Prostate gland (tissue), 2 donors: Measurements from ENCODE around the gene SERPINE2. TPM values are rescaled to one million over a fixed set of nuclear protein-coding genes. Genes with fewer than 3 reads are reported as not detected.

Experiments used
- DNase-seq: peaks from one replicate; pipeline ENCODE4 v3.0.0-alpha.2; 2019; ENCODE audit warnings: low spot score
- H3K27ac ChIP-seq, 2 donors: fragments of 200-600 bp; sonication (generic); 2 replicates each; pipeline ENCODE4 v1.5.1; 2017 to 2019
- H3K27me3 ChIP-seq: fragments of 200-600 bp; sonication (generic); replicated peaks from 2 replicates; pipeline ENCODE4 v1.5.1; 2019; ENCODE audit not compliant: insufficient read depth
- H3K36me3 ChIP-seq, 2 donors: fragments of 200-600 bp; sonication (generic); 1 replicate in 1 of 2; 2 replicates in 1 of 2; pipeline versions ENCODE4 v1.5.1 to v1.8.1; 2017 to 2019
- H3K4me1 ChIP-seq: fragments of 200-600 bp; sonication (generic); replicated peaks from 2 replicates; pipeline ENCODE4 v1.5.1; 2019
- H3K4me3 ChIP-seq, 2 donors: fragments of 200-600 bp; sonication (generic); 2 replicates each; pipeline ENCODE4 v1.5.1; 2017 to 2019
- H3K9me3 ChIP-seq: fragments of 200-600 bp; sonication (generic); 2 replicates; pipeline ENCODE4 v1.5.1; 2017
- POLR2A ChIP-seq: fragments of 450-650 bp; IDR thresholded peaks from one replicate; pipeline ENCODE4 v1.6.1; 2016; ENCODE audit warnings: antibody characterized with exemption, mild to moderate bottlenecking
- POLR2AphosphoS5 ChIP-seq: sonication (generic); formaldehyde crosslinking; IDR thresholded peaks from one replicate; pipeline ENCODE4 v1.6.1; 2017; ENCODE audit warnings: antibody characterized with exemption
- WGBS: methylation state at CpG from one replicate; pipeline ENCODE4 v1.1.5; 2018; 5-methylcytosine and 5-hydroxymethylcytosine counted together
- intact Hi-C: fragments of 100-400 bp; cut with DNase I; formaldehyde crosslinking; loops from one replicate; pipeline ENCODE4 v1.14.2; 2022
- total RNA-seq, 2 donors: library from RNA; depleted of rRNA; stranded (reverse); fragments of >200 nt; gene quantifications; one replicate each; pipeline ENCODE4 v1.1.0, GENCODE V29; 2016
- TF ChIP-seq, protein P1 (sequence below), 4 experiments: fragments of 200-600 bp in 2 of 4; fragments of 450-650 bp in 2 of 4; sonication (generic) in 2 of 4; IDR thresholded peaks; 1 replicate in 3 of 4; 2 replicates in 1 of 4; pipeline ENCODE4 v1.5.1; 2016 to 2019; ENCODE audit warnings: antibody characterized with exemption in 4 of 4, mild to moderate bottlenecking in 2 of 4, moderate library complexity in 2 of 4

SERPINE2 gene
- total RNA-seq, 2 donors from 2014 or later, result 2.4 to 158 TPM

DNA sequence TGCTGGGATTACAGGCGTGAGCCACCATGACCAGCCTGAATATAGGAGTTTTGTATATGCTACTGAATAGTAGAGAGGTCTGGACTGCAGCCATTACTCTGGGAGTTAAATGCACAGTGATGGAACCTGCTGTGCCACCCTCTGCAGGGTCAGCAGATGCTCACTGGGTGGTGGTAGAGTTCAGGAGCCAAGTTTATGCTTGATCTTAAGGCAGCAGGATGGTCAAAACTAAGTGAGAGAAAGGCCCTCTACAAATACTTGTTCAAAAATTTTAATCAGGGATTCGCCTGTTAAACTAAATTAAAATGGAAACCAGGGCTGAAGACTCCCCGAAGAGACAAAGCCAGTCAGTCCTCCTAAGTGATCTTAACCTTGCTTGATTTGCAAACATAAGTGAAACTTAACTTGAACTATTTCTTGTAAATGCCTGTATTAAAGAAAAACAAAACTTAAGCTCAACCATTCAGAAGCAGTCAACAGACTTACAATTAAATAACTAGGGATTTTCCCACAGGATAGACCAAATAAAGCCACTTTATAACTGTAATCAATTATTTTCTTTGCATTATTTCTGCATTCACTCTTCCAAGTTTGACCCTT lies 89.7 kb downstream of the SERPINE2 start:
- no peaks in the 10 kb centered on the region for H3K36me3 ChIP-seq
- TF ChIP-seq, protein P1, sequence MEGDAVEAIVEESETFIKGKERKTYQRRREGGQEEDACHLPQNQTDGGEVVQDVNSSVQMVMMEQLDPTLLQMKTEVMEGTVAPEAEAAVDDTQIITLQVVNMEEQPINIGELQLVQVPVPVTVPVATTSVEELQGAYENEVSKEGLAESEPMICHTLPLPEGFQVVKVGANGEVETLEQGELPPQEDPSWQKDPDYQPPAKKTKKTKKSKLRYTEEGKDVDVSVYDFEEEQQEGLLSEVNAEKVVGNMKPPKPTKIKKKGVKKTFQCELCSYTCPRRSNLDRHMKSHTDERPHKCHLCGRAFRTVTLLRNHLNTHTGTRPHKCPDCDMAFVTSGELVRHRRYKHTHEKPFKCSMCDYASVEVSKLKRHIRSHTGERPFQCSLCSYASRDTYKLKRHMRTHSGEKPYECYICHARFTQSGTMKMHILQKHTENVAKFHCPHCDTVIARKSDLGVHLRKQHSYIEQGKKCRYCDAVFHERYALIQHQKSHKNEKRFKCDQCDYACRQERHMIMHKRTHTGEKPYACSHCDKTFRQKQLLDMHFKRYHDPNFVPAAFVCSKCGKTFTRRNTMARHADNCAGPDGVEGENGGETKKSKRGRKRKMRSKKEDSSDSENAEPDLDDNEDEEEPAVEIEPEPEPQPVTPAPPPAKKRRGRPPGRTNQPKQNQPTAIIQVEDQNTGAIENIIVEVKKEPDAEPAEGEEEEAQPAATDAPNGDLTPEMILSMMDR (IDR thresholded peaks at IDR 0.05), result no peak
- TF ChIP-seq POLR2AphosphoS5, result no peak
- TF ChIP-seq POLR2A, result no peak
- no peaks in the 10 kb centered on the region for H3K27me3 ChIP-seq
- no peaks in the 10 kb centered on the region for H3K9me3 ChIP-seq
- H3K4me1 ChIP-seq, result peaks cover 4% of the 10 kb centered on the region
- WGBS, result 66% methylated on average over 3 of the region's 3 CpGs
- no peak overlapping the region for H3K4me3 ChIP-seq
- intact Hi-C loops, result no loop called here
- DNase-seq, result no peak
- H3K27ac ChIP-seq, result no peak overlapping the region

DNA sequence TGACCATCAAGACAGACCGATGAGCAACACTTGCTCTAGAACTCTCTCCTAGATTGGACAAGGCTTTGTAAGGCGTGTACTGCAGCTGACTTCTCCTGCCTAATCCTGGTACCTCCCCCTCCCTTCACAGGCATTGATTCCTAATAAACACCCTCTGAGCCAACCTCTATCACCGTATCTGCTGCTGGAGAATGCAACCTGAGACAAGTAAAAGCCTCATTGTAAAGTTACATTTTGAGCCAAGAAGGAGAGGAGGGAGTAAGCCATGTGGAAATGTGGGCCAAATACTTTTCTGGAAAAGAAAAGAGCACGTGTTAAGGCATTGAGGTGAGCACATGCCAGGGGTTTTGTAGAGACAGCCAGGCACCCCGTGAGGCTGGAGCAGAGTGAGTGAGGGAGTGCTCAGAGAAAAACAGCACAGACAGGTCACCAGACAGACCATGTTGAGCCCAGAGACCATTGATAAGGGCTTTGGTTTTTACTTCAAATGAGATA lies 91.3 kb downstream of the SERPINE2 start:
- intact Hi-C loops, result no loop called here
- no peak for DNase-seq
- WGBS, result 26% methylated on average over 5 of the region's 5 CpGs

DNA sequence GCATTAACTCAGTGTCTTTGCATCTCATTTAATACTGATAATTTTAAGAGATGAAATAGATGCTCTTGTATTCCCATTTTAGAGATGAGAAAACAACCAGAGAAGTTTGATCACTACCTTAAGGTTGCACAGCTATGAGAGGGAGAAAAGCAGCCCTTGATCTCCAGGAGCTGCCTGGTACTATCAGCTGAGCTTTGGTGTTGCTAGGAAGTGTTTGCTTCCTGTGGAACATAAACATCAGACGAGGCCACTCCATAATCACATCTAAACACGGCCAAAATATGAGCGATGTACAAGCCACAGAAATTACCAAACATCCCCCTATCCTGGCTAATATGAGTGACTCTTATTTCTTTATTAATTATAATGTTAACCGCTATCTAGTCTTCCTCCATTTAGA lies 93.3 kb downstream of the SERPINE2 start:
- no peak overlapping the region for H3K4me3 ChIP-seq
- no peak for DNase-seq
- intact Hi-C loops, result no loop called here
- TF ChIP-seq POLR2AphosphoS5, result no peak
- TF ChIP-seq, protein P1 (IDR thresholded peaks at IDR 0.05), result no peak
- TF ChIP-seq POLR2A, result no peak
- no peaks in the 10 kb centered on the region for H3K36me3 ChIP-seq
- H3K27ac ChIP-seq, result no peak overlapping the region
- H3K9me3 ChIP-seq, result no peaks in the 10 kb centered on the region
- no peaks in the 10 kb centered on the region for H3K27me3 ChIP-seq
- H3K4me1 ChIP-seq, result peaks cover 8% of the 10 kb centered on the region
- WGBS, result 53% methylated on average over 4 of the region's 4 CpGs

More for the DNA sequence above, 91.3 kb downstream of the SERPINE2 start:
- Histone ChIP-seq H3K27me3 (no peaks in the 10 kb centered on the region), H3K9me3 (no peaks in the 10 kb centered on the region), H3K4me1 (peaks cover 13% of the 10 kb centered on the region), H3K27ac (peak overlapping the region; percentile 13 to 15), H3K4me3 (no peak overlapping the region), H3K36me3 (no peaks in the 10 kb centered on the region)
- peak; percentile 41 for TF ChIP-seq POLR2AphosphoS5
- no peak for TF ChIP-seq POLR2A

DNA sequence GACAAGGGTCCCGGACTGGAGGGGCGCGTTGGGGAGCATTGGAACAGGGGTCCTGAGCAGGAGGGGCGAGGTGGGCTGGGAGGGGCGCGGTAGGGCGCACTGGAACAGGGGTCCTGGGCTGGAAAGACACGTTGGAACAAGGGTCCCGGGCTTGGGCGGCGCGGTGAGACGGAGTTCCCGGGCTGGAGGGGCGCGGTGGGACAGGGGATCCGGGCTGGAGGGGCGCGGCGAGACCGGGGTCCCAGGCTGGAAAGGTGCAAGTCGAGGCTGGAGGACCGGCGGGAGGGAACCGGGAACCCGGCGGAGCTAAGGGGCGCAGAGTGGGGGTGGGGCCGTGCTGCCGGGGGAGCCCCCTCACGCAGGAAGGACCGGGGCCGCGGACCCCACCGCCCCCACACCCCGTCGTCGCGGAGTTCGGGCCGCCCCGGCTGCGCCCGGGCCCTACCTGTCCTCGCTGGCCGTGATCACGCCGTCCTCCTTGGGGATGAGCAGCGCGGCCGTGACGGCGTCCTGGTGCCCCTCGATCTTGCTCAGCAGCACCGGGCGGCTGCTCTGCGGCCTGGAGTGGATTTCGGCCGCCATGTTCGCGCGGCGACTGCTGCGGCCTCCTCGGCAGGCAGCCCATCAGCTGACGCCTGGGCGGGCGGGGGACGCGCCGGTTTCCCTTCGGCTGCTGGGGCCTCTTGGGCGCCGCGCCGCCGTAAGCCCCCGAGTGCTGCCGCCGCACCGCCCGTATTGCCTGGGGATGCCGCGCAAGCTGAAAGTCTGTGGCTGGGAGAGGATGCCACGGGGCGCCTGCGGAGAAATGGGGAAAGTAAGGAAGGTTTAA lies 94.2 kb downstream of the SERPINE2 start, which contains the start of gene WDFY1:
TSS of gene WDFY1 (minus strand) at position 633 of the 829 bp plus-strand sequence. CDS start at position 582, 51 bp downstream.
- TF ChIP-seq POLR2AphosphoS5 (peak; percentile 69), POLR2A (peak; percentile 78)
- TF ChIP-seq, protein P1 (IDR thresholded peaks at IDR 0.05), result peak in 1 of 4 experiments; percentile 3
- Histone ChIP-seq H3K27me3 (no peaks in the 10 kb centered on the region), H3K27ac (peak within 1 kb of the TSS; percentile 87 to 93), H3K9me3 (no peaks in the 10 kb centered on the region), H3K4me3 (peak within 1 kb of the TSS; percentile 93 to 99), H3K36me3 (no peaks in the 10 kb centered on the region), H3K4me1 (peaks cover 8% of the 10 kb centered on the region)
- under 1% methylated on average over 74 of the region's 87 CpGs for WGBS
- intact Hi-C loops, result no loop called here
- DNase-seq, result peak; percentile 79

DNA sequence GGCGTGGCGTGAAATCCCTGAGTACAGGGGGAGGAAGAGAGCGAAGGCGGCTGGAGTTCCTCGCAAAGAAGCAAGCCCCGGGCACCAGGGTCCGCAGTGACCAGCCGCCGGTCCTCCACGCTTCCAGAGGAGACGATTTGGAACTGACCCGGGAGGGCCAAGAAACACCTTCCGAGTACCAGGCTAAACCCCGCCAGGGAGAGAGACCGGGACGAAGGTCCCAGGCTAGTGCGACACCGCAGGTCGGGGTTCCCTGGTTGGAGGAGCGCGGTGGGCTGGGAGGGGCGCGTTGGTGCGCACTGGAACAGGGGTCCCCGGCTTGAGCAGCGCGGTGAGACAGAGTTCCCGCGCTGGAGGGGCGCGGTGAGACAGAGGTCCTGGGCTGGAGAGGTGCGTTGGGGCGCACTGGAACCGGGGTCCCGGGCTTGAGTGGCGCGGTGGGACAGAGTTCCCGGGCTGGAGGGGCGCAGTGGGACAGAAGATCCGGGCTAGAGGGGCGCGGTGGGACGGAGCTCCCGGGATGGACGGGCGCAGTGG lies 94.9 kb downstream of the SERPINE2 start:
- WGBS, result 1% methylated on average over 46 of the region's 46 CpGs
- intact Hi-C loops, result no loop called here
- Histone ChIP-seq H3K27me3 (no peaks in the 10 kb centered on the region), H3K9me3 (no peaks in the 10 kb centered on the region), H3K4me3 (peak overlapping the region; percentile 93 to 99), H3K4me1 (peaks cover 8% of the 10 kb centered on the region), H3K27ac (peak overlapping the region; percentile 87 to 93), H3K36me3 (no peaks in the 10 kb centered on the region)
- TF ChIP-seq, protein P1 (IDR thresholded peaks at IDR 0.05), result no peak
- TF ChIP-seq POLR2A, result no peak
- TF ChIP-seq POLR2AphosphoS5, result no peak
- peak; percentile 24 for DNase-seq
